Neuronal stem cell (in vitro differentiated cells): ENCODE measurements around the gene GON7.

Source experiments
- DNase-seq: peaks from one replicate; pipeline ENCODE4 v3.0.0-alpha.2; 2013; ENCODE audit warnings: low spot score
- H2AFZ ChIP-seq: one replicate; pipeline ENCODE4 v1.6.1; 2013; ENCODE audit warnings: mild to moderate bottlenecking, low read length, inconsistent platforms
- H2AK5ac ChIP-seq: 2 replicates; pipeline ENCODE4 v1.6.1; 2013; ENCODE audit warnings: low read depth, mild to moderate bottlenecking, inconsistent platforms, low read length, moderate library complexity, mixed read lengths
- H2BK120ac ChIP-seq: 2 replicates; pipeline ENCODE4 v1.6.1; 2013; ENCODE audit warnings: low read depth, mild to moderate bottlenecking, inconsistent platforms, low read length, moderate library complexity, mixed read lengths
- H2BK12ac ChIP-seq: one replicate; pipeline ENCODE4 v1.6.1; 2013; ENCODE audit warnings: low read length, inconsistent platforms
- H2BK15ac ChIP-seq: 2 replicates; pipeline ENCODE4 v1.6.1; 2013; ENCODE audit warnings: mild to moderate bottlenecking, low read length, inconsistent platforms, mixed read lengths
- H2BK5ac ChIP-seq: one replicate; pipeline ENCODE4 v1.6.1; 2013; ENCODE audit warnings: inconsistent platforms, mild to moderate bottlenecking, low read length, moderate library complexity
- H3K14ac ChIP-seq: one replicate; pipeline ENCODE4 v1.6.1; 2013; ENCODE audit warnings: low read length, inconsistent platforms
- H3K18ac ChIP-seq: 2 replicates; pipeline ENCODE4 v1.6.1; 2013; ENCODE audit warnings: low read length, inconsistent platforms
- H3K23ac ChIP-seq: 2 replicates; pipeline ENCODE4 v1.6.1; 2013; ENCODE audit warnings: low read depth, mild to moderate bottlenecking, mixed read lengths, low read length, inconsistent platforms; ENCODE audit not compliant: poor library complexity
- H3K27ac ChIP-seq: replicated peaks from 3 replicates; pipeline ENCODE4 v1.5.1; 2013; ENCODE audit warnings: low read length, inconsistent platforms
- H3K27me3 ChIP-seq, 3 experiments: 2 replicates each; pipeline ENCODE4 v1.6.1; 2013; ENCODE audit warnings: low read length in 3 of 3, mild to moderate bottlenecking in 2 of 3, inconsistent platforms in 1 of 3, low read depth in 1 of 3, mixed read lengths in 1 of 3, moderate library complexity in 1 of 3; ENCODE audit not compliant: control insufficient read depth in 3 of 3, insufficient read depth in 3 of 3
- H3K36me3 ChIP-seq, 2 donors: replicated peaks in 1 of 2; 2 replicates each; pipeline ENCODE4 v1.6.1; 2013; ENCODE audit warnings: low read length in 2 of 2; ENCODE audit not compliant: control insufficient read depth in 2 of 2, insufficient read depth in 2 of 2
- H3K4ac ChIP-seq: 2 replicates; pipeline ENCODE4 v1.6.1; 2013; ENCODE audit warnings: inconsistent platforms, mild to moderate bottlenecking, low read length, moderate library complexity
- H3K4me1 ChIP-seq, 2 donors: 1 replicate in 1 of 2; 2 replicates in 1 of 2; pipeline ENCODE4 v1.6.1; 2013; ENCODE audit warnings: low read length in 2 of 2, low read depth in 1 of 2; ENCODE audit not compliant: control insufficient read depth in 2 of 2, insufficient read depth in 1 of 2
- H3K4me2 ChIP-seq: one replicate; pipeline ENCODE4 v1.6.1; 2013; ENCODE audit warnings: mild to moderate bottlenecking, low read length, inconsistent platforms; ENCODE audit not compliant: insufficient read depth, poor library complexity, severe bottlenecking
- H3K4me3 ChIP-seq, 2 donors: 2 replicates each; pipeline ENCODE4 v1.5.1; 2013; ENCODE audit warnings: low read length in 2 of 2, mild to moderate bottlenecking in 2 of 2, inconsistent platforms in 1 of 2, moderate library complexity in 1 of 2
- H3K79me1 ChIP-seq: one replicate; pipeline ENCODE4 v1.6.1; 2013; ENCODE audit warnings: low read depth, mild to moderate bottlenecking, inconsistent platforms, low read length, moderate library complexity
- H3K9ac ChIP-seq: one replicate; pipeline ENCODE4 v1.6.1; 2013; ENCODE audit warnings: mild to moderate bottlenecking, low read depth, low read length, inconsistent platforms; ENCODE audit not compliant: poor library complexity
- H3K9me3 ChIP-seq, 2 donors: replicated peaks in 1 of 2; 2 replicates each; pipeline versions ENCODE3 to v1.6.1; 2013; ENCODE audit warnings: low read length in 2 of 2, mild to moderate bottlenecking in 2 of 2, inconsistent platforms in 1 of 2, low read depth in 1 of 2, mixed read lengths in 1 of 2, moderate library complexity in 1 of 2; ENCODE audit not compliant: control insufficient read depth in 2 of 2, insufficient read depth in 1 of 2
- H4K8ac ChIP-seq: one replicate; pipeline ENCODE4 v1.6.1; 2013; ENCODE audit warnings: low read depth, mild to moderate bottlenecking, inconsistent platforms, low read length, moderate library complexity
- H4K91ac ChIP-seq: one replicate; pipeline ENCODE4 v1.6.1; 2013; ENCODE audit warnings: low read length, low read depth, mild to moderate bottlenecking, inconsistent platforms; ENCODE audit not compliant: poor library complexity
- WGBS, 2 donors: extraction: QIAGEN DNeasy Blood & Tissue Kit; methylation state at CpG; one replicate each; pipeline ENCODE4 v1.1.7; 2013; ENCODE audit warnings: missing lambda C conversion rate in 2 of 2, mixed read lengths in 1 of 2; ENCODE audit not compliant: insufficient read length in 2 of 2, insufficient replicate concordance in 1 of 2; ENCODE audit errors: extremely low coverage in 2 of 2; 5-methylcytosine and 5-hydroxymethylcytosine counted together

The GON7 gene

GRCh38 chr14:93199031-93199430 is 7.8 kb downstream of the GON7 start:
- Histone ChIP-seq H3K23ac (no peak overlapping the region), H2BK120ac (no peak overlapping the region), H3K14ac (no peak overlapping the region), H3K27me3 (no peaks in the 10 kb centered on the region), H3K18ac (no peak overlapping the region), H3K36me3 (peaks cover 0 to 11% of the 10 kb centered on the region in 2 donors), H2BK15ac (no peak overlapping the region), H2AK5ac (no peak overlapping the region), H2BK5ac (no peak overlapping the region), H3K9me3 (no peaks in the 10 kb centered on the region), H2AFZ (no peak overlapping the region), H4K91ac (no peak overlapping the region), H3K79me1 (peaks cover 2% of the 10 kb centered on the region), H3K4ac (no peak overlapping the region), H2BK12ac (no peak overlapping the region), H3K4me2 (no peak overlapping the region), H3K4me3 (no peak overlapping the region), H3K9ac (no peak overlapping the region), H3K27ac (no peak overlapping the region), H3K4me1 (no peaks in the 10 kb centered on the region), H4K8ac (no peak overlapping the region)
- no CpG with 5 or more reads among the region's 4 CpGs for WGBS, 2 donors
- DNase-seq, result no peak

GRCh38 chr14:93195316-93195999 is 11.4 kb downstream of the GON7 start:
- Histone ChIP-seq H3K9me3 (no peaks in the 10 kb centered on the region), H2AK5ac (no peak overlapping the region), H3K4me1 (no peaks in the 10 kb centered on the region), H4K8ac (no peak overlapping the region), H3K79me1 (peaks cover 2% of the 10 kb centered on the region), H2BK5ac (no peak overlapping the region), H3K18ac (no peak overlapping the region), H3K36me3 (peaks cover 0 to 11% of the 10 kb centered on the region in 2 donors), H3K9ac (no peak overlapping the region), H4K91ac (no peak overlapping the region), H3K27ac (no peak overlapping the region), H2AFZ (no peak overlapping the region), H3K4ac (no peak overlapping the region), H2BK15ac (no peak overlapping the region), H3K14ac (no peak overlapping the region), H3K4me3 (no peak overlapping the region), H3K23ac (no peak overlapping the region), H3K4me2 (no peak overlapping the region), H2BK120ac (no peak overlapping the region), H2BK12ac (no peak overlapping the region), H3K27me3 (no peaks in the 10 kb centered on the region)
- DNase-seq, result no peak
- WGBS, 2 donors, result no CpG with 5 or more reads among the region's 1 CpG

GRCh38 chr14:93186956-93187355 is 19.9 kb downstream of the GON7 start:
- Histone ChIP-seq H3K4me1 (peaks cover 3 to 5% of the 10 kb centered on the region in 2 donors), H2AK5ac (no peak overlapping the region), H3K4ac (no peak overlapping the region), H4K91ac (no peak overlapping the region), H4K8ac (no peak overlapping the region), H2AFZ (no peak overlapping the region), H3K4me3 (no peak overlapping the region), H3K27me3 (no peaks in the 10 kb centered on the region), H2BK120ac (no peak overlapping the region), H3K23ac (no peak overlapping the region), H3K79me1 (peaks cover 3% of the 10 kb centered on the region), H2BK15ac (no peak overlapping the region), H3K4me2 (no peak overlapping the region), H2BK12ac (no peak overlapping the region), H3K27ac (no peak overlapping the region), H2BK5ac (no peak overlapping the region), H3K9me3 (no peaks in the 10 kb centered on the region), H3K14ac (no peak overlapping the region), H3K36me3 (peaks cover 6 to 65% of the 10 kb centered on the region in 2 donors), H3K9ac (no peak overlapping the region), H3K18ac (no peak overlapping the region)
- WGBS, 2 donors, result no CpG with 5 or more reads among the region's 3 CpGs
- DNase-seq, result no peak

DNA sequence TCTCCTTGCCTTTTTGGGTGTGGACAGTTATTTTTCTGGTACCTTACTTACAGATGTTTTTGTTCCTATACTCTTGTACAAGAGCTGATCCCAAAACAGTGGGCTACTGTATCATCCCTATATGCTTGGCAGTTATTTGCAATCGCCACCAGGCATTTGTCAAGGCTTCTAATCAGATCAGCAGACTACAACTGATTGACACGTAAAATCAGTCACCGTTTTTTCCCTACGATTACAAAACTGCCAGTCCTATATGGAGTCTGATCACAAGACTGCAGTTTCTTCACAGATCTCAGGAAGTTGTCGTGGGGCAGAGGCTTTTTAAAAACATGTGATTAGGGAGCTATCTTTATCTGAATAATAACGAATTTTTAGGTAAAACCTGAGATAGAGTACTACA is 20.4 kb downstream of the GON7 start:
- Histone ChIP-seq H2BK15ac (no peak overlapping the region), H3K23ac (no peak overlapping the region), H3K27me3 (no peaks in the 10 kb centered on the region), H3K14ac (no peak overlapping the region), H3K27ac (no peak overlapping the region), H2BK12ac (no peak overlapping the region), H4K8ac (no peak overlapping the region), H3K4me1 (peaks cover 3 to 5% of the 10 kb centered on the region in 2 donors), H4K91ac (no peak overlapping the region), H3K36me3 (peaks cover 6 to 70% of the 10 kb centered on the region in 2 donors), H2AFZ (no peak overlapping the region), H3K4ac (no peak overlapping the region), H3K4me3 (peak overlapping the region in 1 of 2 donors; percentile 26), H3K9me3 (no peaks in the 10 kb centered on the region), H2BK120ac (no peak overlapping the region), H3K9ac (no peak overlapping the region), H3K18ac (no peak overlapping the region), H3K4me2 (no peak overlapping the region), H3K79me1 (peaks cover 3% of the 10 kb centered on the region), H2AK5ac (no peak overlapping the region), H2BK5ac (no peak overlapping the region)
- WGBS, 2 donors, result no CpG with 5 or more reads among the region's 6 CpGs
- DNase-seq, result no peak
